ENCODE measurements around the gene UGT1A6. TPM values are rescaled to one million over a fixed set of nuclear protein-coding genes. Genes with fewer than 3 reads are reported as not detected.

Gene UGT1A6
- total RNA-seq, 2 donors from 2014 or later: 4.4 to 5.5 TPM

GRCh38 chr2:233811732-233812131 is 119.0 kb downstream of the UGT1A6 start:
- intact Hi-C loops (cut with DNase I): no loop called here
- H3K9ac ChIP-seq (ENCODE audit: low read depth in 2 of 2, low read length in 2 of 2): no peak overlapping the region
- no peak overlapping the region for H3K4me3 ChIP-seq
- H3K4me1 ChIP-seq: no peaks in the 10 kb centered on the region
- H3K27ac ChIP-seq: no peak overlapping the region
- no peaks in the 10 kb centered on the region for H3K27me3 ChIP-seq
- no peaks in the 10 kb centered on the region for H3K36me3 ChIP-seq
- no peak for TF ChIP-seq CTCF (IDR thresholded peaks at IDR 0.05)
- no peaks in the 10 kb centered on the region for H3K9me3 ChIP-seq
- DNase-seq: no peak

DNA sequence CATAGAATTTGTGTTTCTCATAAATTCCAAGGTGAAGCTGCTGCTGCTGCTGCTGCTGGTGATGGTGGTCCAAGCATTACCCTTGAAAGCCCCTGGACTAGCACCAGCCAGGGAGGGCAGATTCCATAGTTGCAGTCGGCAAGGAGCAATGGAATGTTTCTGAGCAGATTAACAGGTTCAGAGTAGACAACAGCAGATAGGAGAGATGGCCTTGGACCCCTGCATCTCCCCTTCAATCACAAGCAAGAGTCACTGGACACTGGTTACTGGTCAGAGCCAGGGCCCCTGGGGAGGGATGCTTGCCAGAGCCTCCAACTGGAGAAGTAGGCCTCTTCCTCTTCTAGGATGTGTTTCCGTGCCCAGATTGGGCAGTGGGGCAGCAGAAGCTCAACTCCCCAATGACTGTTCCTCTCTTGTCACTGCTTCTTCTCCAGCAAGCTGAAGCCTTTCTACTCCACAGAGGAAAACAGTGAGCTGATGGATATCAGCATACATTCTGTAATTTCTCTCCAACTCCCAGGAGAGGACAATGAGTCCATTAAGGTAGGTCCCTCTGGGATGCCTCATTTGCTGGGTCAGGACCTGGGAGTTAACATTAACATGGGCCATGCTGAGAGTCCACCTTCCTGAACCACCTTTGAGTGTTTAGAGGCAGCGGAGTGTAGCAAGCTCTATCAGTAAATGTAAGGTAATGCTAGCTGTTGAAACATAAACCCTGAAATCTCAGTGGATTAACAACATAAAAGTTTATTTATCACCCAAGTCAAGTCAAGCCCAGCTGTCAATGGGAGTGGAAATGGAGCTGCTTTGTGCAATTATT is 120.8 kb downstream of the UGT1A6 start:
- Histone ChIP-seq H3K27ac (no peak overlapping the region), H3K4me3 (no peak overlapping the region), H3K9ac (ENCODE audit: low read depth in 2 of 2, low read length in 2 of 2) (no peak overlapping the region), H3K9me3 (no peaks in the 10 kb centered on the region), H3K4me1 (no peaks in the 10 kb centered on the region), H3K27me3 (no peaks in the 10 kb centered on the region), H3K36me3 (no peaks in the 10 kb centered on the region)
- intact Hi-C loops (cut with DNase I): no loop called here
- DNase-seq: no peak
- TF ChIP-seq CTCF (IDR thresholded peaks at IDR 0.05): no peak

DNA sequence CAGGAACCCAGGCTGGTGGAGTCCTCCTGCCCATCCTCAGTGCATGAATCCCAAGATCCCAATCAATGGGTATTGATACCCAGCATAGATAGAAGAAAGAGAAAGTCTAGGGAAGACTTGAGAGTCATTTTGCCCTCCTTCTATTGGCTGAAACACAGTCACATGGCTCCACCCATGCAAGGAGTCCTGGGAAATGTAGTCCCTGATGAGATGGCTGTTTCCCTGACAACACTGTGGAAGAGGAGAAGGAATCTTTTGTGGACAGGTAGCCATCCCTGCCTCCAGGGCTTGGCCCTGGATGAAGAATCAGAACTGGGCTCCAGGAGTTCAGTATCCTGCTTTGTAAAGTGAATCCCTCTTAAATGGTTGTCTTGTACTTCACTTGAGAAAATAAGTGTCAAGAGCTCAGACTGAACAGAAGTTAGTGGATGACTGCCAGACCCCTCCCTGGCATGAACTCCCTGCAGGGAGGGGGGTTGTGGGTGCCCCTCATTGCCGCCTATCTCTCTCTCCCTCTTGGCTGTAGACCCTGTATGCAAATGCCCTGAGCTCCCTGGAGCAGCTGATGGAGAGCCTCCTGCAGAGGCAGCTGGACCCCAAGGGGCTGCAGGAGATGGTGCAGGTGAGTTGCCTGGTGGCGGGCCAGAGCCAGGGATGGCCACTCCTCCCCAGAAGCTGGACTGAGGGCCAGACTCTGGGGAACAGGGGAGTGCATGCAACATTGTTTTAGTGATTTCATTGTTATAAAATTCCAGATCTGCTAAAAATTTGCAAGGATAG is 121.6 kb downstream of the UGT1A6 start:
- Histone ChIP-seq H3K27ac (no peak overlapping the region), H3K4me3 (no peak overlapping the region), H3K27me3 (no peaks in the 10 kb centered on the region), H3K9me3 (no peaks in the 10 kb centered on the region), H3K4me1 (no peaks in the 10 kb centered on the region), H3K9ac (ENCODE audit: low read depth in 2 of 2, low read length in 2 of 2) (no peak overlapping the region), H3K36me3 (no peaks in the 10 kb centered on the region)
- no peak for TF ChIP-seq CTCF (IDR thresholded peaks at IDR 0.05)
- intact Hi-C loops (cut with DNase I): no loop called here
- DNase-seq: no peak

GRCh38 chr2:233815861-233816260 is 123.2 kb downstream of the UGT1A6 start:
- Histone ChIP-seq H3K9me3 (no peaks in the 10 kb centered on the region), H3K36me3 (no peaks in the 10 kb centered on the region), H3K27me3 (no peaks in the 10 kb centered on the region), H3K27ac (no peak overlapping the region), H3K9ac (ENCODE audit: low read depth in 2 of 2, low read length in 2 of 2) (no peak overlapping the region), H3K4me3 (no peak overlapping the region), H3K4me1 (no peaks in the 10 kb centered on the region)
- DNase-seq: no peak
- no peak for TF ChIP-seq CTCF (IDR thresholded peaks at IDR 0.05)
- intact Hi-C loops (cut with DNase I): no loop called here

DNA sequence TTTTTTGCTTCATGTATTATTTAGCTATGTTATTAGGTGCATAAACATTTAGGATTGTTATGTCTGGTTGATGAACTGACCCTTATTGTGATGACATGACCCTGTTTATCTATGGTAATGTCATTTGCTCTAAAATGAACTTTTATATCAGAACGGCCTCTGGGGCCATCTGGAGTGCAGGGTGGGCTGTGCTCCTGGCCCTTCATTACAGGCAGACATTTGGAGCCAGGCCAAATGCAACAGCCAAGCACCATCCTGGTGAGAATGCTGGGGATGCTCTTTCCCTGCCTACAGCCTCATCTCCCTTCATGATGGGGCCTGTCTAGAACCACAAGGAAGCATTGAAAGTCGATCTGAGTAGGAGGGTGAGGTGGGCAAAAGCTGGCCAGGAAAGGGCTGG is 123.6 kb downstream of the UGT1A6 start:
- H3K36me3 ChIP-seq: no peaks in the 10 kb centered on the region
- no peak overlapping the region for H3K27ac ChIP-seq
- DNase-seq: no peak
- H3K9ac ChIP-seq (ENCODE audit: low read depth in 2 of 2, low read length in 2 of 2): no peak overlapping the region
- no peaks in the 10 kb centered on the region for H3K4me1 ChIP-seq
- no peaks in the 10 kb centered on the region for H3K27me3 ChIP-seq
- H3K4me3 ChIP-seq: no peak overlapping the region
- no peaks in the 10 kb centered on the region for H3K9me3 ChIP-seq
- TF ChIP-seq CTCF (IDR thresholded peaks at IDR 0.05): no peak
- intact Hi-C loops (cut with DNase I): no loop called here

Measured in colonic mucosa (tissue), 4 donors.